GM10266 (cell line): ENCODE results near the gene GNAL.

Source experiments
- DNase-seq: peaks from one replicate; pipeline ENCODE4 v3.0.0; 2012; ENCODE audit errors: extremely low spot score
- TF ChIP-seq, protein P1 (sequence below): IDR thresholded peaks from 2 replicates; pipeline ENCODE4 v1.5.1; 2012; ENCODE audit warnings: mild to moderate bottlenecking, low read depth; ENCODE audit not compliant: control insufficient read depth, insufficient read depth; ENCODE audit errors: missing control alignments

Gene GNAL

GRCh38 chr18:11925800-11926481 is 236.9 kb downstream of the GNAL start:
- TF ChIP-seq, protein P1, sequence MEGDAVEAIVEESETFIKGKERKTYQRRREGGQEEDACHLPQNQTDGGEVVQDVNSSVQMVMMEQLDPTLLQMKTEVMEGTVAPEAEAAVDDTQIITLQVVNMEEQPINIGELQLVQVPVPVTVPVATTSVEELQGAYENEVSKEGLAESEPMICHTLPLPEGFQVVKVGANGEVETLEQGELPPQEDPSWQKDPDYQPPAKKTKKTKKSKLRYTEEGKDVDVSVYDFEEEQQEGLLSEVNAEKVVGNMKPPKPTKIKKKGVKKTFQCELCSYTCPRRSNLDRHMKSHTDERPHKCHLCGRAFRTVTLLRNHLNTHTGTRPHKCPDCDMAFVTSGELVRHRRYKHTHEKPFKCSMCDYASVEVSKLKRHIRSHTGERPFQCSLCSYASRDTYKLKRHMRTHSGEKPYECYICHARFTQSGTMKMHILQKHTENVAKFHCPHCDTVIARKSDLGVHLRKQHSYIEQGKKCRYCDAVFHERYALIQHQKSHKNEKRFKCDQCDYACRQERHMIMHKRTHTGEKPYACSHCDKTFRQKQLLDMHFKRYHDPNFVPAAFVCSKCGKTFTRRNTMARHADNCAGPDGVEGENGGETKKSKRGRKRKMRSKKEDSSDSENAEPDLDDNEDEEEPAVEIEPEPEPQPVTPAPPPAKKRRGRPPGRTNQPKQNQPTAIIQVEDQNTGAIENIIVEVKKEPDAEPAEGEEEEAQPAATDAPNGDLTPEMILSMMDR = no peak
- DNase-seq = no peak

DNA sequence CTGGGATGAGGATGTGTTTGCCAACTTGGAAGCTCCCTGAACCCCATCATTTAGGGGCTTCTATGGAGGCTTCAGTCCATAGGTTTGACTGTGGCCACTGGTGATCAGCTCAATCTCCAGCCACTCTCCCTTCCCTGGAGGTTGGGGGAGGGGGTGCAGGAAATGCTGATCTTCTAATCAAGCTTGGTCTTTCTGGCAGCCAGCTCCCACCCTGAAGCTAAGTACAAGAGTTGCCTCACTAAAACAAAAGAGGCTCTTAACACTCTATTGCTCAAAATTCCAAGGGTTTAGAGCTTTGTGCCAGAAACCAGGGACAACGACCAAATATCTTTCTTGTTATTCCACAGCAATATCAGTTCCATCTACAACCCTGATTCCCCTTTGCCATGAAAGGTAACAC is 238.4 kb downstream of the GNAL start:
- DNase-seq = no peak
- TF ChIP-seq, protein P1 = no peak

- DNase-seq = no peak
- TF ChIP-seq, protein P1 = no peak
Measured at GRCh38 chr18:11932393-11932792, 243.3 kb downstream of the GNAL start.
